IMR-90 (cell line): ENCODE measurements around the gene BCAR1.

Source experiments
- CTCF ChIP-seq: conservative IDR thresholded peaks from 2 replicates; pipeline ENCODE4 v1.5.1; 2012; ENCODE audit warnings: mild to moderate bottlenecking, low read depth, low read length, improper control_type of control experiment
- FOS ChIP-seq: fragments of 150-350 bp; IDR thresholded peaks from 2 replicates; pipeline ENCODE4 v1.6.1; 2016; ENCODE audit warnings: low read depth, low read length
- POLR2A ChIP-seq: IDR thresholded peaks from 2 replicates; pipeline ENCODE4 v1.6.1; 2012; ENCODE audit warnings: mild to moderate bottlenecking, low read depth, low read length
- USF2 ChIP-seq: fragments of 150-350 bp; IDR thresholded peaks from 2 replicates; pipeline ENCODE4 v1.6.1; 2017; ENCODE audit warnings: mild to moderate bottlenecking, antibody characterized with exemption, low read length, low read depth

GRCh38 chr16:75292691-75293090 is 41.3 kb upstream of the BCAR1 start:
- TF ChIP-seq CTCF (no peak), POLR2A (no peak), USF2 (no peak), FOS (no peak)
